HFF-Myc (cell line): ENCODE data around the gene MCM8.

Experiments
- DNase-seq: peaks from one replicate; pipeline ENCODE4 v3.0.0-alpha.2; 2011; ENCODE audit warnings: low read depth; ENCODE audit errors: extremely low read depth
- H3K4me3 ChIP-seq: replicated peaks from 2 replicates; pipeline ENCODE4 v1.5.1; 2011; ENCODE audit warnings: low read depth, mild to moderate bottlenecking, control low read depth, low read length
- TF ChIP-seq, protein P1 (sequence below): IDR thresholded peaks from 2 replicates; pipeline ENCODE4 v1.5.1; 2012; ENCODE audit warnings: mild to moderate bottlenecking, low read depth, low read length, control low read depth; ENCODE audit errors: missing control alignments

The MCM8 gene

DNA sequence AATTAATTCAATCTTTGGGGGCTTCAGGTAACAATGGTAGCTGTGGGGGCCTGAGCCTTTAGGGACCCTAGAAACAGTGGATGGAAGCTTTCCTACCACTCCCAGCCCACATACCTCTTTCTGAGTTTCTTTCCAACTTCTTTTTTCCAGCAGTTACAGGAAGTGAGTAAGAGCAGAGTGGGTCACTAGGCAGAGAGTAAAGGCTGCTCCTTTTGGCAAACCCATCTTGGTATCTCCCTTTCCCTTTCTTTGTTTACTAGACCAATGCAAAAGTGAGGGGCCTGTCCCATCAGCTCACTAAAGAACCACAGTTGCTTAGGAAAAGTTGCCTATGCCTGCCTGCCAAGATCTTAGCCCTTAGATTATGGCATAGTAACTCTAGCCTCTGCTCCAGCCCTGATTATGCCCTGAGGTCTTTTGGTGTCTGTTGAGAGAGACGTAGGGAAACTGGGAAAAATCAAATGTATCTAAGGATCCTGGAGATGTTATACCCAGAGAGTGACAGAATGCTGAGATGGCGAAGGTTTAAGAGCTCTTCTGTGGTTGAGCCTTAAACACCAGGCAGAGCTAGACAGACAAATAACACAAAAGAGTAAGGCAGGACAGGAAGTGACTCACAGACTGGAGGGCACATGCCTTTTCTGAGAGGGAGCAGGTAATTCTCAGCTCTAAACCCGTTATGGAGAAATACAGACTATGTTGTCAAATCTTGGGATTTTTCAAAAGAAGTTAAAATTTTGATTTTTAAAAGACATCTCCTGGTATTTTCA is 31.4 kb upstream of the MCM8 start:
- peak; percentile 43 for DNase-seq

DNA sequence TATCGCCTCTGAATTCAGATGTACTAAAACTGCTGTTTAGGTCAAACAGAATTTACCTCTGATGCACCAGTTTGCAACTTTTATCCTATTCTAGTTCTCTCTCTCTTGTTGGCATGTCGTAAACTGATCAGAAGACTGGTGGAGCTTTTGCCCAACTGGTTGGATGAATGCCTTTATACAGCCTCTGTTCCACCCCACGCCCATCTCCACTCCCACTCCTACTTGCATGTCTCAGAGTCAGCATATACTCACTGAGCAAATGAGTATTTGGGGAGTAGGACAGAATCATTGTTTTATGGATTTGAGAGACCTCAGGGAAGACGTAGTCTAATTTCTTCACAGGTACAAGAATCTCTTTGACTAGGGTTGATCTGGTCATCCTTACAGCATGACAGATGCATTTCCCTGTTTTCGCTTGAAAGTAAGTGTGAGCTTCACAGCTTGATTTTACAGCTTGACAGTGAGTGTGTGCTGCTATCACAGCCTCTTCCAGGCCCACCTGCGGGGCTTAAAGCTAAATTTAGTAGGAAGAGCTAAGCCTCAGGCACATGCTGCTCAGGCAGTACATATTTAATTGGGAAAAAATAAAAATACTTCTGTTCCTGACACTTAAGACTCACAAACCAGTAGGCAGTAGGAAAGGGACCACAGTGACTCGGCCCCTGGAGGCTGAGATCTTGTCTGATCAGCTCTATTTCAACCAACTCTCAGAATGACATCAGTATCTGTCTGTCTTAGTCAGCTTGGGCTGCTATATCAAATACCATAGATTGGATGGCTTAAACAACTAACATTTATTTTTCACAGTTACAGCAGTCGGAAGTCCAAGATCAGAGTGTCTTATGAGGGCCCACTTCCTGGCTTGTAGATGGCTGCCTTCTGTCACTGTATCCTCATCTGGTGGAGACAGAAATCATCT is 30.6 kb upstream of the MCM8 start:
- no peak overlapping the region for H3K4me3 ChIP-seq
- TF ChIP-seq, protein P1, sequence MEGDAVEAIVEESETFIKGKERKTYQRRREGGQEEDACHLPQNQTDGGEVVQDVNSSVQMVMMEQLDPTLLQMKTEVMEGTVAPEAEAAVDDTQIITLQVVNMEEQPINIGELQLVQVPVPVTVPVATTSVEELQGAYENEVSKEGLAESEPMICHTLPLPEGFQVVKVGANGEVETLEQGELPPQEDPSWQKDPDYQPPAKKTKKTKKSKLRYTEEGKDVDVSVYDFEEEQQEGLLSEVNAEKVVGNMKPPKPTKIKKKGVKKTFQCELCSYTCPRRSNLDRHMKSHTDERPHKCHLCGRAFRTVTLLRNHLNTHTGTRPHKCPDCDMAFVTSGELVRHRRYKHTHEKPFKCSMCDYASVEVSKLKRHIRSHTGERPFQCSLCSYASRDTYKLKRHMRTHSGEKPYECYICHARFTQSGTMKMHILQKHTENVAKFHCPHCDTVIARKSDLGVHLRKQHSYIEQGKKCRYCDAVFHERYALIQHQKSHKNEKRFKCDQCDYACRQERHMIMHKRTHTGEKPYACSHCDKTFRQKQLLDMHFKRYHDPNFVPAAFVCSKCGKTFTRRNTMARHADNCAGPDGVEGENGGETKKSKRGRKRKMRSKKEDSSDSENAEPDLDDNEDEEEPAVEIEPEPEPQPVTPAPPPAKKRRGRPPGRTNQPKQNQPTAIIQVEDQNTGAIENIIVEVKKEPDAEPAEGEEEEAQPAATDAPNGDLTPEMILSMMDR = no peak
- no peak for DNase-seq

More for the DNA sequence above, 31.4 kb upstream of the MCM8 start:
- no peak overlapping the region for H3K4me3 ChIP-seq
- TF ChIP-seq, protein P1 = no peak

DNA sequence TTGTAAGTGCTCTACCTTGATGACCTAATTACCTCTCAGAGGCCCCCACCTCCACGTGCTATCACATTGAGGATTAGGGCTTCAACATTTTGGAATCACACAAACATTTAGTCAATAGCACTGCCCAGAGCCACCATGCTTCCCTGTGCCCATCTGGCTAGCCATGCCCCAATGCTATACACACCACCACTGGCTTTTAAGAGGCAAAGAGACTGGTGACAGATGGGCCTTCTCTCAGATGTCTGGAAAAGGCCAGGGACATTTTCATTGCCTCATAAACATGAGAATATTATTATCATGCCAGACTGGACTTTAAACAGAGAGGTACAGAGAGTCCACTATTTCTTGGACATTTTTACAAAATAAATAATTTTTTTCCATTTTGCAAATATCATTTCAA is 29.9 kb upstream of the MCM8 start:
- no peak for DNase-seq
- TF ChIP-seq, protein P1 = no peak
- no peak overlapping the region for H3K4me3 ChIP-seq

DNA sequence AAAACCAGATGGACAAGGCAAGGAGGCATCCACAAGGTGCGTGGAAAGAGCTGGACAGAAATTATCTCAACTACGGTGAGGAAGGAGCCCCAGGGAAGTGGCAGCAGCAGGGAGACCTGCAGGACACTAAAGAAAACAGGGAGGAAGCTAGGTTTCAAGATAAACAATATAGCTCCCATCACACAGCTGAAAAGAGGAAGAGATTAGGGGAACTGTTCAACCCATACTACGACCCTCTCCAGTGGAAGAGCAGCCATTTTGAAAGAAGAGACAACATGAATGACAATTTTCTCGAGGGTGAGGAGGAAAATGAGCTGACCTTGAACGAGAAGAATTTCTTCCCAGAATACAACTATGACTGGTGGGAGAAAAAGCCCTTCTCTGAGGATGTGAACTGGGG is 27.0 kb upstream of the MCM8 start:
- TF ChIP-seq, protein P1 = no peak
- no peak overlapping the region for H3K4me3 ChIP-seq
- no peak for DNase-seq

DNA sequence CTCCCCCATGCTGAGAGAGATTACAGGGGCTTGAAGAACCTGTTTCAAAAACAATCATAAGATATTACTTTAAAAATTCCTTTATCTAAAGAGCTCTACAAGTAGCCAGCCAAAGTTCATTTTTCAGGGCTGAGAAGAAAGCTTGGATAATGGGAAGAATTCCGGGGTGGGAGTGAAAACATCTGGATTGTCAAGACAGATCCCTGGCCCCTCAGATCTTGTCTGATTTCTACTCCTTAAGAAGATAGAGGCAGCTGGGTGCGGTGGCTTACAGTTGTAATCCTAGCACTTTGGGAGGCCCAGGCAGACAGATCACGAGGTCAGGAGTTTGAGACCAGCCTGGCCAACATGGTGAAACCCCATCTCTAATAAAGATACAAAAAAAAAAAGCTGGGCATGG is 24.9 kb upstream of the MCM8 start:
- no peak overlapping the region for H3K4me3 ChIP-seq
- DNase-seq = no peak
- TF ChIP-seq, protein P1 = no peak

DNA sequence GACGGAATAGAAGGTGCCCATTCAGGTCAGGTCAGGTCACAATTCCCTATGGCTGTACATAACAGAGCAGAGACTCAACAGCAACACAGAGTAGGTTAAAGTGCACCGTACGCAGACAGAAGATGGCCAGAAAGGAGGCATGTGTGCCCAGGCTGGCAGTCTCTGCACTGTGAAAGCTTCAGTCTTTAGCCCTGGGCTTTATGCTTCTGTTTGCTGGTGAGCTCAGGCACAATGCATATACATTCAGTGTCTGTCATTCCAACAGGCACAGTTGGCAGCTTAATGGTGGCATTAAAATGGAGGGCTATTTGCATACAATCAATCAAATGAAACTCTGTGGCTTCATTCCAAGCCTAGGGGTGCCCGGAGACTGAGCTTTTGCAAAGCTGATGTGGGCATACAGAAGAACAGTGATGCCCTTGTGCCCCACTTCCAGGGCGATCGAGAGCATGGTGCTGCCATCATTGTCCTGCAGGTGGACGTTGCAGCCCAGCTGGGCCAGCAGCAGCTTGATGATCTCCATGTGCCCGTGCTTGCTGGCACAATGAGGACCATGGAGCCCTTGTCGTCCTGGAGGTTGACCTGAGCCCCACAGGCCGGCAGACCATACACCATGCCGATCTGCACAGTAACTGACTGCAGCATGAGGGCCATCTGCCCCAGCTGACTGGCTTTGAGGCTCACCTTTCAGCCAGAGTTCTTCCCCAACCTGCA is 22.5 kb upstream of the MCM8 start:
- no peak for DNase-seq
- TF ChIP-seq, protein P1 = no peak
- H3K4me3 ChIP-seq = no peak overlapping the region
